Subcutaneous abdominal adipose tissue (tissue), 5 donors: ENCODE results near the gene ADAMTS17.
A peak's percentile ranks its signal among the peaks of the same experiment; 100 is the strongest.
"Not testable (repeated sequence)": the region's sequence is repeated elsewhere in the genome, so short reads cannot be mapped to it uniquely, and the experiment has no call there.

ENCODE experiments used
- H3K27ac ChIP-seq: one replicate; pipeline ENCODE4 v1.7.0; 2013; ENCODE audit warnings: low read depth, mild to moderate bottlenecking, inconsistent platforms, low read length, moderate library complexity
- H3K27me3 ChIP-seq, 5 donors: one replicate each; pipeline ENCODE4 v1.7.0; 2013; ENCODE audit warnings: low read length in 5 of 5, inconsistent platforms in 1 of 5; ENCODE audit not compliant: control insufficient read depth in 5 of 5, insufficient read depth in 4 of 5
- H3K36me3 ChIP-seq, 5 donors: one replicate each; pipeline ENCODE4 v1.7.0; 2013; ENCODE audit warnings: low read length in 5 of 5; ENCODE audit not compliant: control insufficient read depth in 5 of 5, insufficient read depth in 5 of 5
- H3K4me1 ChIP-seq, 5 donors: one replicate each; pipeline ENCODE4 v1.7.0; 2013; ENCODE audit warnings: low read length in 5 of 5, mild to moderate bottlenecking in 3 of 5, moderate library complexity in 1 of 5; ENCODE audit not compliant: control insufficient read depth in 5 of 5, insufficient read depth in 5 of 5
- H3K4me3 ChIP-seq, 5 donors: one replicate each; pipeline ENCODE4 v1.7.0; 2013; ENCODE audit warnings: low read length in 5 of 5, low read depth in 1 of 5
- H3K9ac ChIP-seq, 5 donors: one replicate each; pipeline ENCODE4 v1.7.0; 2013; ENCODE audit warnings: low read length in 5 of 5, mild to moderate bottlenecking in 4 of 5, moderate library complexity in 3 of 5
- H3K9me3 ChIP-seq, 5 donors: one replicate each; pipeline ENCODE4 v1.7.0; 2013; ENCODE audit warnings: low read length in 5 of 5; ENCODE audit not compliant: control insufficient read depth in 5 of 5
- donor health status: healthy.
- donor health status: healthy.
- donor health status: healthy.
- donor health status: healthy.
- donor health status: healthy.

The ADAMTS17 gene

GRCh38 chr15:99932676-99933402 lies 408.9 kb downstream of the ADAMTS17 start:
- Histone ChIP-seq H3K4me3 (no peak overlapping the region), H3K27ac (no peak overlapping the region), H3K36me3 (no peaks in the 10 kb centered on the region), H3K9me3 (peaks cover 0 to 2% (median 0%) of the 10 kb centered on the region in 5 donors), H3K9ac (no peak overlapping the region), H3K4me1 (peaks cover 0 to 6% (median 6%) of the 10 kb centered on the region in 5 donors), H3K27me3 (no peaks in the 10 kb centered on the region)

- no peak overlapping the region for H3K27ac ChIP-seq
- H3K9me3 ChIP-seq = peaks cover 0 to 2% (median 0%) of the 10 kb centered on the region in 5 donors
- no peak overlapping the region for H3K9ac ChIP-seq
- no peak overlapping the region for H3K4me3 ChIP-seq
- H3K27me3 ChIP-seq = no peaks in the 10 kb centered on the region
- no peaks in the 10 kb centered on the region for H3K36me3 ChIP-seq
- peaks cover 0 to 6% (median 6%) of the 10 kb centered on the region in 5 donors for H3K4me1 ChIP-seq
These were observed 409.8 kb downstream of the ADAMTS17 start for GRCh38 chr15:99931703-99932603.

- Histone ChIP-seq H3K27me3 (no peaks in the 10 kb centered on the region), H3K27ac (no peak overlapping the region), H3K36me3 (no peaks in the 10 kb centered on the region), H3K4me1 (peaks cover 0 to 11% (median 11%) of the 10 kb centered on the region in 5 donors), H3K9me3 (peaks cover 0 to 2% (median 0%) of the 10 kb centered on the region in 5 donors), H3K9ac (no peak overlapping the region), H3K4me3 (no peak overlapping the region)
These were observed 411.1 kb downstream of the ADAMTS17 start for GRCh38 chr15:99930696-99931095.

GRCh38 chr15:99929266-99929665 lies 412.5 kb downstream of the ADAMTS17 start:
- no peak overlapping the region for H3K4me3 ChIP-seq
- no peak overlapping the region for H3K9ac ChIP-seq
- H3K9me3 ChIP-seq = no peaks in the 10 kb centered on the region
- H3K4me1 ChIP-seq = peaks cover 0 to 13% (median 11%) of the 10 kb centered on the region in 5 donors
- no peaks in the 10 kb centered on the region for H3K27me3 ChIP-seq
- H3K36me3 ChIP-seq = no peaks in the 10 kb centered on the region
- H3K27ac ChIP-seq = no peak overlapping the region

GRCh38 chr15:99928429-99928981 lies 413.3 kb downstream of the ADAMTS17 start:
- H3K9ac ChIP-seq = peak overlapping the region in 4 of 5 donors; percentile 21 to 86 (median 74)
- no peaks in the 10 kb centered on the region for H3K9me3 ChIP-seq
- H3K36me3 ChIP-seq = no peaks in the 10 kb centered on the region
- H3K27me3 ChIP-seq = no peaks in the 10 kb centered on the region
- H3K4me3 ChIP-seq = peak overlapping the region; percentile 26 to 86 (median 68)
- H3K27ac ChIP-seq = peak overlapping the region; percentile 60
- peaks cover 0 to 13% (median 11%) of the 10 kb centered on the region in 5 donors for H3K4me1 ChIP-seq

GRCh38 chr15:99926532-99926931 lies 415.2 kb downstream of the ADAMTS17 start:
- H3K36me3 ChIP-seq, H3K27ac ChIP-seq, H3K27me3 ChIP-seq, H3K9ac ChIP-seq, H3K4me3 ChIP-seq, H3K9me3 ChIP-seq: not testable (repeated sequence)
- peaks cover 0 to 13% (median 11%) of the 10 kb centered on the region in 5 donors for H3K4me1 ChIP-seq

GRCh38 chr15:99925661-99926461 lies 415.9 kb downstream of the ADAMTS17 start:
- peaks cover 0 to 13% (median 11%) of the 10 kb centered on the region in 5 donors for H3K4me1 ChIP-seq
- no peaks in the 10 kb centered on the region for H3K36me3 ChIP-seq
- H3K9ac ChIP-seq = peak overlapping the region in 2 of 5 donors; percentile 21 to 43
- peak overlapping the region; percentile 65 to 82 (median 73) for H3K4me3 ChIP-seq
- no peaks in the 10 kb centered on the region for H3K9me3 ChIP-seq
- no peak overlapping the region for H3K27ac ChIP-seq
- no peaks in the 10 kb centered on the region for H3K27me3 ChIP-seq

GRCh38 chr15:99923711-99924110 lies 418.1 kb downstream of the ADAMTS17 start:
- Histone ChIP-seq H3K27me3 (peaks cover 0 to 4% (median 0%) of the 10 kb centered on the region in 5 donors), H3K36me3 (no peaks in the 10 kb centered on the region), H3K4me3 (no peak overlapping the region), H3K9me3 (no peaks in the 10 kb centered on the region), H3K9ac (no peak overlapping the region), H3K27ac (no peak overlapping the region), H3K4me1 (peaks cover 0 to 10% (median 8%) of the 10 kb centered on the region in 5 donors)
